ENCODE data around the gene SALL1. TPM values are rescaled to one million over a fixed set of nuclear protein-coding genes. Genes with fewer than 3 reads are reported as not detected.

SALL1 gene
- total and polyA plus RNA-seq, 12 donors = under 0.01 to 0.67 (median 0.10) TPM; not detected in 4

GRCh38 chr16:51148678-51149228, 2.3 kb downstream of the SALL1 start:
- intact Hi-C loops (cut with DNase I) = no loop called here
- Histone ChIP-seq H3K36me3 (replicated peaks in 1 of 2) (no peaks in the 10 kb centered on the region), H3K4me3 (no peak overlapping the region), H3K27ac (no peak overlapping the region), H3K4me1 (replicated peaks in 1 of 2) (peaks cover 12 to 23% of the 10 kb centered on the region in 2 donors), H3K27me3 (peaks cover 60% of the 10 kb centered on the region), H3K9me3 (replicated peaks in 1 of 3) (no peaks in the 10 kb centered on the region)
- TF ChIP-seq POLR2A (IDR thresholded peaks at IDR 0.05) (no peak), CTCF (IDR thresholded peaks at IDR 0.05) (no peak)
- 55 to 80% (median 66%) methylated on average over 2 of the region's 2 CpGs for WGBS, 4 donors
- DNase-seq = no peak

DNA sequence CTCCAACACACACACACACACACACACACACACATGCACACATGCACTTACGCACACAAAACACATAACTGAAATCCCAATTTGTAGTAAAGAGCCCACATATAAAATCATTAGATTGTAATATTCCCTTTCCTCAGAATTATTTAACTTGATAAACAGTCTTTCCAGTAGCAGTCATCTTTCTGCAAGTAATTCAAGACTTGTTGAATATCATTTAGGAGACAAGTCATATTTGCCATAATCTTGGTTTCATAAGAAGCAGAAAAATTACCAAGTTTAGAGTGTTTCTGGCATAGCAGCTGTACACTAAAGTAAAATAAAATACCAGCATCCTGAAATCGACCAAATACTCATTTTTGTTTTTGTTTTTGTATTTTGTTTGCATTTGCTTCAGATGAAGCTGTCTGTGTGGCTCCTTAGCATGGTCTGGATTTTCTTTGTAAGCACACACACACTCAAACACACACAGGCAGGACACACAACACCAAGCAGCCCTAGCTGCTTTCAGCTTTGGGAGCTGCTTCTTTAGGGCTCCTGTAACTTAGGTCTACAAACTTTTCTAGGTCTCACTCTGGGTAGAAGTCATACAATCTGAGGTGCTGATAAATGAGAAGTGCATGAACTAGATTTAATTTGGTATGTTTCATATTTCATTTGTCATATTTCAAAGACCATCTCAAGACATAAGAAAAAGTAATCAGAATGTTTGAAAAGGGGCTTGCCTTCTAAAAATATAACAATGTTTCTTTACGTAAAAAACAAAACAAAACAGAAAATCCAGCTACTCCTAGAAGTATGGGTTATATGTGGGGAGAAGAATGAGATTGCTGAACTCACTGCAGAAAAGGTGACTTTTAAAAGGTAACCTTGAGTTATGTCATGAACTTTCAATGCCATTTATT, 3.0 kb downstream of the SALL1 start:
- Histone ChIP-seq H3K27me3 (peaks cover 57% of the 10 kb centered on the region), H3K4me1 (replicated peaks in 1 of 2) (peaks cover 12 to 23% of the 10 kb centered on the region in 2 donors), H3K27ac (no peak overlapping the region), H3K36me3 (replicated peaks in 1 of 2) (no peaks in the 10 kb centered on the region), H3K4me3 (no peak overlapping the region), H3K9me3 (replicated peaks in 1 of 3) (no peaks in the 10 kb centered on the region)
- TF ChIP-seq CTCF (IDR thresholded peaks at IDR 0.05) = no peak
- no peak for TF ChIP-seq POLR2A (IDR thresholded peaks at IDR 0.05)
- no peak for DNase-seq
- intact Hi-C loops (cut with DNase I) = no loop called here
- WGBS, 4 donors = 65 to 68% (median 66%) methylated on average over 3 of the region's 3 CpGs

GRCh38 chr16:51146256-51146924, 4.7 kb downstream of the SALL1 start:
- peaks cover 45% of the 10 kb centered on the region for H3K27me3 ChIP-seq
- H3K4me3 ChIP-seq = no peak overlapping the region
- peaks cover 6 to 9% of the 10 kb centered on the region in 2 donors for H3K4me1 ChIP-seq (replicated peaks in 1 of 2)
- DNase-seq = no peak
- no peaks in the 10 kb centered on the region for H3K36me3 ChIP-seq (replicated peaks in 1 of 2)
- no peaks in the 10 kb centered on the region for H3K9me3 ChIP-seq (replicated peaks in 1 of 3)
- WGBS, 4 donors = 16 to 23% (median 21%) methylated on average over 6 of the region's 6 CpGs
- intact Hi-C loops (cut with DNase I) = no loop called here
- H3K27ac ChIP-seq = no peak overlapping the region
- TF ChIP-seq CTCF (IDR thresholded peaks at IDR 0.05) = no peak
- TF ChIP-seq POLR2A (IDR thresholded peaks at IDR 0.05) = no peak

GRCh38 chr16:51144203-51144602, 6.9 kb downstream of the SALL1 start:
- Histone ChIP-seq H3K27ac (no peak overlapping the region), H3K4me1 (replicated peaks in 1 of 2) (no peaks in the 10 kb centered on the region), H3K27me3 (peaks cover 23% of the 10 kb centered on the region), H3K9me3 (replicated peaks in 1 of 3) (no peaks in the 10 kb centered on the region), H3K36me3 (replicated peaks in 1 of 2) (no peaks in the 10 kb centered on the region), H3K4me3 (no peak overlapping the region)
- 33 to 45% (median 42%) methylated on average over 1 of the region's 1 CpG for WGBS, 4 donors
- DNase-seq = no peak
- intact Hi-C loops (cut with DNase I) = no loop called here
- TF ChIP-seq CTCF (IDR thresholded peaks at IDR 0.05) (no peak), POLR2A (IDR thresholded peaks at IDR 0.05) (no peak)

Measured in adrenal gland (tissue), 12 donors.